Kidney epithelial cell (primary cell): Measurements from ENCODE around the gene CFD. TPM values are rescaled to one million over a fixed set of nuclear protein-coding genes. Genes with fewer than 3 reads are reported as not detected.

Experiments used
- DNase-seq: peaks from one replicate; pipeline ENCODE4 v3.0.0-alpha.2; 2010; ENCODE audit warnings: low read depth
- H3K27me3 ChIP-seq: 2 replicates; pipeline ENCODE4 v1.6.0; 2011; ENCODE audit warnings: low read length; ENCODE audit not compliant: control insufficient read depth, insufficient read depth
- H3K36me3 ChIP-seq: 2 replicates; pipeline ENCODE4 v1.5.1; 2011; ENCODE audit warnings: low read length; ENCODE audit not compliant: control insufficient read depth, insufficient read depth
- H3K4me3 ChIP-seq: 2 replicates; pipeline ENCODE4 v1.5.1; 2011; ENCODE audit warnings: low read depth, mild to moderate bottlenecking, control low read depth, low read length
- total RNA-seq: library from RNA; depleted of rRNA; stranded (reverse); fragments of >200 nt; gene quantifications from 2 replicates; pipeline ENCODE4 v1.2.3, GENCODE V29; 2015
- TF ChIP-seq, protein P1 (sequence below): IDR thresholded peaks from 2 replicates; pipeline ENCODE4 v1.5.1; 2011; ENCODE audit warnings: mild to moderate bottlenecking, moderate library complexity, low read length, control low read depth, inconsistent platforms; ENCODE audit not compliant: insufficient read depth, poor library complexity, severe bottlenecking

Gene CFD
- total RNA-seq, 1 donor from 2014 or later: 1.3 TPM

GRCh38 chr19:866769-867300, 7.4 kb downstream of the CFD start:
- peaks cover 3% of the 10 kb centered on the region for H3K27me3 ChIP-seq
- H3K4me3 ChIP-seq: no peak overlapping the region
- no peak for DNase-seq
- peaks cover 1% of the 10 kb centered on the region for H3K36me3 ChIP-seq
- TF ChIP-seq, protein P1, sequence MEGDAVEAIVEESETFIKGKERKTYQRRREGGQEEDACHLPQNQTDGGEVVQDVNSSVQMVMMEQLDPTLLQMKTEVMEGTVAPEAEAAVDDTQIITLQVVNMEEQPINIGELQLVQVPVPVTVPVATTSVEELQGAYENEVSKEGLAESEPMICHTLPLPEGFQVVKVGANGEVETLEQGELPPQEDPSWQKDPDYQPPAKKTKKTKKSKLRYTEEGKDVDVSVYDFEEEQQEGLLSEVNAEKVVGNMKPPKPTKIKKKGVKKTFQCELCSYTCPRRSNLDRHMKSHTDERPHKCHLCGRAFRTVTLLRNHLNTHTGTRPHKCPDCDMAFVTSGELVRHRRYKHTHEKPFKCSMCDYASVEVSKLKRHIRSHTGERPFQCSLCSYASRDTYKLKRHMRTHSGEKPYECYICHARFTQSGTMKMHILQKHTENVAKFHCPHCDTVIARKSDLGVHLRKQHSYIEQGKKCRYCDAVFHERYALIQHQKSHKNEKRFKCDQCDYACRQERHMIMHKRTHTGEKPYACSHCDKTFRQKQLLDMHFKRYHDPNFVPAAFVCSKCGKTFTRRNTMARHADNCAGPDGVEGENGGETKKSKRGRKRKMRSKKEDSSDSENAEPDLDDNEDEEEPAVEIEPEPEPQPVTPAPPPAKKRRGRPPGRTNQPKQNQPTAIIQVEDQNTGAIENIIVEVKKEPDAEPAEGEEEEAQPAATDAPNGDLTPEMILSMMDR: no peak

DNA sequence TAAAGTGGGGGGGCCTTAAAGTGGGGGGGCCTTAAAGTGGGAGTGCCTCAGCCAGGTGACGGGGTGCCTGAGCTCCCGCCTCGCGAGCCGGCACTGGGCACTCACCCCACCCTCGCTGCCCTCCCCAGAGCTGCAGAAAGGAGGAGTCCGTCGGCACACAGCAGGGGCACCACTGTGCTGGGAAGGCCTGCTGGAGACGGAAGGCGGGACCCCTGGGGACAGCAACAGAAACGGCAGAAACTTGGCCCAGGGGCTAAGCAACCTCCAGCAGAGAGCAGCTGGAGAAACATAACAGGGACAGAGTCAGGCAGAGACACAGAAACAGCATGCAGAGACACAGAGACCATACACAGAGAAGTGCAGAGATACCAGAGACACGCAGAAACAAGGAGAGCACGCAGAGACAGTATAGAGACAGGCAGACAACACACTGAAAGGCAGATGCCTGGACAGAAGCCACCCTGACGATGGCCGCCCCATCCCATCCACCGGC, 7.9 kb downstream of the CFD start:
- Histone ChIP-seq H3K36me3 (peaks cover 1% of the 10 kb centered on the region), H3K4me3 (no peak overlapping the region), H3K27me3 (peaks cover 2% of the 10 kb centered on the region)
- TF ChIP-seq, protein P1: no peak
- DNase-seq: no peak

DNA sequence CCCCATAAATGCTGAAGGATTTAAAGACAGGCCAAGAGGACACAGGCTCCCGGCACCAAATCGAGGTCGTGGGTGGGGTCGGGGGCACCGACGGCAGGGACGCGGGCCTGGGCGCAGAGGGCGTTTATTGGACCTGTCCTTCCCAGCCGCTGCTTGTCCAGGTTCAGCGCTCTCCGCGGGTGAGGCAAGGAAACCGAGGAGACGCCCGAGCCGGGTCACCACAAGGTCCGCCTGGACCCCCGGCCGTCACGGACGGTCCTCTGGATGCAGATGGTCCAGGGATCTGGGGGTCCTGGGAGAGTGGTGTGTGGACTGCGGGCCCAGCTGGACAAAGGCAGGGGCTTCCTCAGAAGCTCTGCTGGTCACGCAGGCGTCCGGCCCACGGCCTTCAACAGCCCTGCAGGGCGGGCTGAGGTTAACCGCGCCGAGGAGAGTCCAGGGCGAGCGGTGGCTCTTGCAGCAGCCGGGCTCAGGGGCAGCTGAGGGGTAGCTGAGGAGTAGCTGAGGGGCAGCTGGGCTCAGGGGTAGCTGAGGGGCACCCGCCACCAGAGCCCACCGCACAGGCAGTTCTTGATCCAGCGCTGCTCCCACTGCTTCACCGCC, 8.5 kb downstream of the CFD start:
- TF ChIP-seq, protein P1: no peak
- no peak for DNase-seq
- H3K27me3 ChIP-seq: no peaks in the 10 kb centered on the region

GRCh38 chr19:868458-869244, 9.2 kb downstream of the CFD start:
- Histone ChIP-seq H3K36me3 (peaks cover 3% of the 10 kb centered on the region), H3K27me3 (no peaks in the 10 kb centered on the region), H3K4me3 (no peak overlapping the region)
- no peak for DNase-seq
- TF ChIP-seq, protein P1: no peak

More for the DNA sequence above, 8.5 kb downstream of the CFD start:
- H3K4me3 ChIP-seq: no peak overlapping the region
- H3K36me3 ChIP-seq: peaks cover 1% of the 10 kb centered on the region

DNA sequence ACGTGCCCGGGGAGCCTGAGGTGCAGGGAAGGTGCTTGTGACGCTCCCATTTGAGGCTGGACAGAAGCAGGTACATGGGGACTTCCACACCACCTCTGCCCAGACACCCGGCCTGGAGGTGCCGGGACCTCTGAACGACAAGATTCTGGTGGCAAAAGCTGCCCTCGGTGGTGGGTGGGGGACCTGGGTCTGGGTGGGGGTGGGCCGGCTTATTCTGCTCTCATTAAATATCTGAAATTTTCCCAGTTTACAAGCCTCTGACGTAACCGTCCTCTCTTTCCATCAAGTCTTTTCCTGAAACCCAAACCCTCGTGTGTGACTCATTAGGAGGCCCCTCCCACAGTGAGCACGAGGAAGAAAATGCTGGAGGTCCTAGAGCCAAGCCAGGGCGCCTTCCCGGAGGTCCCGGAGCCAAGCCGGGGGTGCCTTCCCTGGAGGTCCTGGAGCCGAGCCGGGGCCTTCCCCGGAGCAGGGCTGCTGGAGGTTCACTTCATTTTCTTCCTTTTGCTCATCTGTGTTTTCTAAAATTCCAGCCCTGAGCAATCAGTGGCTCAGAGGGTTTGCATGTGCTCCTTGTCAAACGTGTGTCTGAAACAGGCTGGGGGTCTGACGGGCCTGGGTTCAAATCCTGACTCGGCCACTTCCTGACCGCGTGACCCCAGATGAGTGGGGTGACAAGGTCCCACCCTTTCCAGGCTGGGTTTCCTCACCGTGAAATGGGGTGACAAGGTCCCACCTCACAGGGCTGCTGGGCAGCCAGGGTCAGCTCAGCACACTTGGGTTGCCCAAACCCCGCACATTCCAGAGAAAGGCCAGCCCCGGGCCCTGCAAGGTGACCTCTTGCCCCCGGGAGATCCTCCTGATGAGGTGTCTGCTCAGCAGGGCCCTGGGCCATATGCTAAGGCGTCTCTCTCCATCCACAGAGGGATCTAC, 10.0 kb downstream of the CFD start:
- TF ChIP-seq, protein P1: no peak
- Histone ChIP-seq H3K36me3 (peaks cover 6% of the 10 kb centered on the region), H3K27me3 (no peaks in the 10 kb centered on the region), H3K4me3 (no peak overlapping the region)
- no peak for DNase-seq
